Measurements from ENCODE around the gene ARL15. TPM values are rescaled to one million over a fixed set of nuclear protein-coding genes. Genes with fewer than 3 reads are reported as not detected.
"Not testable (repeated sequence)": the region's sequence is repeated elsewhere in the genome, so short reads cannot be mapped to it uniquely, and the experiment has no call there.

ARL15 gene
- total RNA-seq, 1 donor from 2014 or later: 13.2 TPM

DNA sequence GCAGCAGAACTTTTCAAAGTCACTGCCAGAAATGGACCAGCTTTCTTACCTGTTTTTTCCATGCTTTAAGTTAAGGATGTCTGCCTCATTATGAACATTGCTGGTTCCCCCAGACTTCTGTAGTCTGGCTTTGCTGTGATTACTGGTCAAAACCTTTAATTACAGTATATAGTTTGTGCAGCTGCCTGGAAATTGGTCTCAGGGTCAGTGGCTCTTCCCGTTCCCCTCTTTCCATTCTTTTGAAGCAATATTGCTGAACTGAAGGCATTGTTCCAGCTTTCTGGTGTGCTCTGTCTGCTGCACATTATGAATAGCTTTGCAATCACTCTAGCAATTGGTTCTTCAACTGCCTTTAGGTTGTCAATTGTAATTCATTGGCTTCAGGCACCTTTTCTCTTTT, 206.5 kb downstream of the ARL15 start:
- DNase-seq (ENCODE audit: low read depth): no peak

DNA sequence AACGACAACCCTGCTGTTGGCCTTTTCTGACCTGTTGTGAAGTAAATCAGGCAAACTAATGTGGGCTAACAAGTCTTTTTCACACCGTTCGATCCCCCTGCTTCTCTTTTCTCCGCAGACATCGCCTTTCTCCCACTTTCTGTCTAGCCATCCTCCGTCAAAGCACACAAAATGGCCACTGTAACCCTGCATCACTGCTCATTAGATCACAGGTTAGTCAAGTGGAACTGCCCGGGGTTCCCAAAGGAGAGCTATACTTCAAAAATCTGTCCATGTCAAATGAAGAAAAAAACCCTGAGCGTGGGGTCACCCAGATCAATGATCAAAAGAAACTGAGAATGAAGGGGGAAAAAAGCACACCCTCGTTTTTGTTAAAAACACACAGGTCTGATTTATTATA, 212.1 kb downstream of the ARL15 start:
- DNase-seq (ENCODE audit: low read depth): no peak

DNA sequence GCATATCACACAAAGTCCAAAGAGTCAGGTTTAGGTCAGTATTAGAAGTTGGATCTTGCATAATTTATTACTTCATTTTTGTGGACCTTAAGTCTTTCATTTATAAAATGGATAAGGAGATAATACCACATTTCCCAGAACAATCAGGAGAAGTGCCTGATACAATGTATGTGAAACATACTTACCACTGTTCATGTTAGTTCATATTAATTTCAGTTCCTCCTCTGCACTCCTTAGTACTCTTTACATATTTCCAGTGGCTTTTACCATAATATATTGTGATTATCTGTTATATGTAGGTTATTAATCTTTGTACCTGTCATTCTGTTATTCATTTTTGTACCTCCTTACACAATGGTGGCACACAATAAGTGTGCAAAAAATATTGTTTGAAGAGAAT, 214.4 kb downstream of the ARL15 start:
- DNase-seq (ENCODE audit: low read depth): no peak

DNA sequence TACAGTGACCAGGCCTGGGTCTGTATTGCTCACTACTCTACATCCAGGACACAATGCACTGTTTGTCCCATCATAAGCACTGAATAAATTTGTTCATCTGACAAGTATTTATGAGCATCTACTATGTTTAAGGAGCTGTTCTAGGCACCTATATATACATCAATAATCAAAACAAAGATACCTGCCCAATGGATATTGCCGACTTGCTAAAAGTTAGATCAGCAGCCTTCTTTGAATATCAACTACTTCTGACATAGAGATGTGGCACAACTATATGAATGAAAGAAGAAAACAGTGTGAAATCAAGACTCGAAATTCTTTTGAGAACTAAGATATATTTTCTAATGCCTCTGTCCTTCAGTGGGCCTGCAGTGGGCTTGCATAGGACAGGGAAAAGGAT, 215.7 kb downstream of the ARL15 start:
- no peak for DNase-seq (ENCODE audit: low read depth)

DNA sequence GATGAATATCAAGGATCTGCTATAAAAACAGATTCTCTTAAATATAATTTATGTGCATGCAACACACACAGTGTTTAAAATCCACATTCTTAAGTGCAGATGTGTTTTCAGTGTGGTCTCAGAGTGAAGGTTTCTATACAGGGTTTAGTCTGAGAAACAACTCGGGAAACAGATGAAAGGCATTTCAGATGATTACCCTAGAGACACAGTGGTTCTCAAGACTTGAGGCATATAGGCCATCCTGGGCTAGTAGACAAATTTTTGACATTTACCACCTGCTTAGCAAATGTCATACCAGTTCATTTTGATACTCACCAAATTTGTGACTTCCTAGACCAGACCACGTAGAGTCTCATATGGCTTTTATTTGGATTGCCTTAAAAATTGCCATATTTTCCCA, 216.5 kb downstream of the ARL15 start:
- DNase-seq (ENCODE audit: low read depth): no peak

DNA sequence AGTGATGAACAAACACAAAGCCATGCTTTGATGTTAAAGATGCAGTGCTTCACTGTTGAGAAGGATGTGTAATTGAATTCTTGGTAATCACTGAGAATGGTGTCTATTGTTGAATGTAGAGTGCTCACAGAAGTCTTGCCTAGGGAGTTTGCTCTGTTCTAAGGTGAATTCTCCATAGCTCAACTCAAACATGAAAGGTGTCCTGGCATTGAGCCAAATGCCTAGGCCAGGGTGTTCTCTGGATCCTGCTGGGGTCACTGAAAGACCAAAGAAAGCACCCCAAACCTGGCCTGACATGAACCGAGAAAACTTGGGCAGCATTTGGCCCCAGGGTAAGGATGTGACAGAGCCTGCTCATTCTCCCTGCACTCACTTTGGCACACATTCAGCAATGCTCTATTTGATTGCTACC, 217.3 kb downstream of the ARL15 start:
- DNase-seq (ENCODE audit: low read depth): no peak

DNA sequence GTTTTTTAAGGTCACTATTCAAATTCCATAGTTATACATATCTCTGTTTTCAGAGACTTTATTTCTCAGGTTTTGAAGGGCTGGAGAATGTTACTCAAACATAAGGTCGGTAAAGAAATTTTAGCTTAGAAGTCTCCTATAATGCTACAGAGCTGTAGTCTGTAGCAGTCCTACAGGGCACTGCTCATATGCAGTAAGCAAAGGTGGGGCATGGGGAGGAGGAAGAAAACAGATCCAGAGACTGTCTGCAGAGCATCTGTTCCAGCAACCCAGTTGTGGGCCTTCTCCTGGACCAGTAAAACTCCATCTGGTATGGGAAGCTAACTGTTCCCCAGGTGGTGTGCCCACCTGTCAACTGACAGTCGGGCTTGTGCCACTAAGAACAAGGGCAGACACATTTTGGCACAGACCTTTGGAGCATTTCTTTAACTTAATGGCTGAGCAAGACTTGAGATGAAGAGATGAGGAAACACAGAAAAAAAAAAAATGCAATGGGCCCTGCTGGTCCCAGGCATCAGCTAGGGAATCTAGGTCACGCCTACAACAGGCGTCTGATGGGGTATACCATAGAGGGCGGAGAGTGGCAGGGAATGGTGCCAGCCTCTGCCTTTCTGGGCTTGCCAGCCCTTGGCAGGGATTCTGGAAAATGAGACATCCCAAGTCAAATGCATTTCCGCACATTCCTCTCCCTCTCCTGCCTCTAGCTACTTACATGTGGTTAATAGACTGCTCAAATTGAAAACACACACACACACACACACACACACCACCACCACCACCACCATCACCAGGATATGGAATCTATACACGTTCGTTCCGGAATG, 218.9 kb downstream of the ARL15 start:
- peak; percentile 11 for DNase-seq (ENCODE audit: low read depth)

DNA sequence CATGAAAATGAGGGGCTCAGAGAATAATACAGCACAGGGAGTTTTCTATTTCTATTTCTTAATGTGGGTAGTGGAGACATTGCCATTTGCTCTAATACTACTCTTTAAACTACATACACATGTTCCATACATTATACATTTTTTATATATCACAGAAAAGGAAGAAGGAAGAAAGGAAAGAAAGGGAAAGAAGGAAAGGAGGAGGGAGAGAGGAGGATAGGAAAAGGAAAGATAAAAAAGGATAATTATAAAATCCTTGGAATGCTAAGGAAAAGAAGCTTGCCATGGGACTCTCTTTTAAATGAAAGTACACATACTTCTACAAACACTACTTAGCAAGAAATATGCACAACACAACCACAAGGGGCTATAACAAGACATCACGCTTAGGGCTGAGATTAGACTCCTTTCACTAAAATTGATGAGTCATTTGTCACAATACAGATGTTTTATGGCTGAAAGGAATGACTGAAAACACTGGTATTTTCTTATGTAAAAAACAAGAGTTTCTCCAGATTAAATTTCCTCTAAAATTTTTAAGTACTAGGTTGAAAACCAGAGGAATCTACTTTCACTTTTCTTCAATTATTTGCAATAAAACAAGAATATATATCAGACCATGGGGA, 219.8 kb downstream of the ARL15 start:
- peak; percentile 62 for DNase-seq (ENCODE audit: low read depth)

DNA sequence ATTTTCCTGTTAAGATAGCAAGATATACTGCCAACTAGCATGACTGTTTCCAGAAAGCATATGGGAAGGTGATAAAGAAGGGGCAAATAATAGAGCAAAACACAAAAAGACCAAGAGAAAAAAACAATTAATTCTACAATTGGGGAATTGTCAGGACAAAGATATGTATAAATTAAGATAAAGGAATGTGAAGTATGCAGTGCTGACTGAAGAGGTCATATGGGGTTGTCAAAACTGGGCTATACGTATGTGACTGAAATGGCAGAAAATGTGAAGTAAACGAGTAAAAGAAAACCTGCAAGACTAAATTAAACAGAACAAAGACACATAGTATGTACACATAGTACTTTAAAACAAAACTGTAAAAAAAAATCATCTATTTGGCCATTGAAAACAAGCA, 222.3 kb downstream of the ARL15 start:
- DNase-seq (ENCODE audit: low read depth): no peak

DNA sequence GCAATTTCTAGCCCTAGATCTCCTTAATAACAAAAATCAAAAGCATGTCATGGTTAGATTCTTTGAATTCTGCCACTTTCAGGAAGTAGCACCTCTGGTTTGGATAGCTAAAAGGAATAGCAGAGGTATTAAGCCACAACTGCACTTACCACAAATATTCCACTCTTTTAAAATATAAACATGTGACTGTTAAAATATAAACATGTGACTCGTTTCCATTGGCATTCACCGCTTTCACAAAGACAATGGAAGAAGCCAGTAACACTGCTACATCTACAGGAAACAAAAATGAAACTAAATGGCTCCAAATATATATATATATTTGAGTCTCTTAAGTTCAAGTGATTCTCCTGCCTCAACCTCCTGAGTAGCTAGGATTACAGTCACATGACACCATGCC, 222.9 kb downstream of the ARL15 start:
- DNase-seq (ENCODE audit: low read depth): peak; percentile 40

DNA sequence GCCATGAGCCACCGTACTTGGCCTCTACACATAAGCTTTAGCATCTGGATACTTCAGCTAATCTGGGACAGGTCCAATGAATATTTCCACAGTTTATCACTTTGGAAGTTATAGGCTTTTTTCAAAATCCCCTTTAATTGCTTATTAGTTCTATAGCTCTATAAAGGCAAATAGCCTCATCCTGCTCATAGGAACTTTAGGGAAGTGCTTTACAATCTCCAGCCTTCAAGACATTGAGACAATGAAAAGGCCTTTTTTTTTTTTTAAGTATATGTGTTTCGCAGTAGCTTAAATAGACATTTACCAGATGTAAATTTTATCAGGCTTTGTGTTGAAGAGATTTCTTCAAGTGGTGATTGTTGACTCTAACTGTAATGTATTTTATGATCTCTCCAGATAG, 224.2 kb downstream of the ARL15 start:
- DNase-seq (ENCODE audit: low read depth): no peak

DNA sequence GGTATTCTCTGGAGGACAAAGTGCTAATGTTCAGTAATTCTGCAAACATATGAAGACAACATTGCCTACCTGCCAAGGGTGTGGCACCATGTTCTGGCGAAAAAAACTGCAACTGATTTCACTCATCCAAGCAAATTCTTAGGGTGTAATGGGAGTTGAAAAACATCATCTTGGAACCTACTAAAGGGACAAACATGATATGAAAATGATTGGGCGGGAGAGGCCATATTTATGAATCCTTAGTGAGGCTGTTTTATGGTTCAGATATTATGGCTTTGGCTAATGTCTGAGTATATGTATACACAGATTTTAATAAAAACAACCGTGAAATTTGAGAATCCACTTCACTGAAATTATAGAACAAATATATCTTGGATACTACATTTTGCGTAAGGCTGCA, 225.7 kb downstream of the ARL15 start:
- no peak for DNase-seq (ENCODE audit: low read depth)

DNA sequence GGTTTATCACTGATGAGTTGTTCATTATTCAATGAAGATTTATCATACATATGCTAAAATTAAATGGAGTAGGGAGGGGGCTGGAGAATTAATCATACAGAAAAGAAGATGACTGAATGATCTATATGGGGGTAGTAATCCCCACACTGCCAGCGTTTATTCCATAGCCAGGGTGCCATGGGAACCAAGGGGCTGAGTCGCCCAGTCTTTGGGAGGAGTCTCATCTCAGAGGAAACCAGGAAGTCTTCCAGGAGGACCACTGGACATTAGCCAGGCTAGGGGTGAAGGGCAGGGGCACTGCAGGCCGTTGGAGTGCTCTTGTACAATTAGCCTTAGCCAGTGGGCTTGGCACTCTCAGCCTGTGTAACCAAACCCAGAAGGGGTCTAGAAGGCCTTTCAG, 226.5 kb downstream of the ARL15 start:
- no peak for DNase-seq (ENCODE audit: low read depth)

DNA sequence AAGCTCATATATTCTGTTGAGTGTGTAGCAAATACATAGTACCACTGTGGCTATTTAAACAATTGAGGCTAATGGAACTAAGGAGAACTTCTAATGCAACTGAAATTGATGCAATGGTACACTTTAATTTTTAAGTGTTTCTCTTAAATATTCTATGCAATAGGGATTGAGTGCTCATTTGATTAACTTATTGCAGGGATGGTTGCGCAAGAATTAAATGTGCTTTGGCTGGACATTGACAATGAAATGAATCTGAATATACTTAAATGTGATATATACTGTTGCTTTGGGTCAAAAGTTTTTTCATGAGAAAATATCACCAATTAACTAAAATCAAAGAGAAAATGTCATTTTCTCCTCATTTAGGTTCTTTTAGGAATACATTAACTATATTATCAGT, 227.1 kb downstream of the ARL15 start:
- no peak for DNase-seq (ENCODE audit: low read depth)

DNA sequence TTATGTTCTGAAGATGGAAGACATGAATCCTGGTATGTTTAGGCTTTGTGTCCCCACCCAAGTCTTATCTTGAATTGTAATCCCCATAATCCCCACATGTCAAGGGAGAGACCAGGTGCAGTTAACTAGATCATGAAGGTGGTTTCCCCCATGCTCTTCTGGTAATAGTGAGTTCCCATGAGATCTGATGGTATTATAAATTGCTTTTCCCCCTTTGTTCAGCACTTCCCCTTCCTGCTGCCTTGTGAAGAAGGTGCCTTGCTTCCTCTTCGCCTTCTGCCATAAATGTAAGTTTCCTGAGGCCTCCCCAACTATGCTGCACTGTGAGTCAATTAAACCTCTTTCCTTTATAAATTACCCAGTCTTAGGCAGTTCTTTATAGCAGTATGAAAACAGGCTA, 229.0 kb downstream of the ARL15 start:
- no peak for DNase-seq (ENCODE audit: low read depth)

DNA sequence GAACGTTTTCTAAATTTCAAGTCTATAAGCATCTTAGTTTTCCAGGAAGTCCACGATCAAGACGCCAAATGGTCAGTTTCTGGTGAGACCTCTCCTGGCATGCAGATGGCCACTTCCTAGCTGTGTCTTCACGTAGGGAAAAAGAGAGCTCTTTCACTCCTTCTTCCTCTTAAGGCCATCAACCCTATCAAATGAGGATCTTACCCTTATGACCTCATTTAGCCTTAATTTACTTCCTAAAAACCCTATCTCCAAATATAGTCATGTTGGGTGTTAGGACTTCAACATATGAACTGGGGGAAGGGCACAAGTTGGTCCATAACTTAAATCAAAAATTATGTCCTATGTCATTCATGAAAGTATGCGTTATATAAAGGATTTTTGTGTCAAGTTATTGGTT, 229.5 kb downstream of the ARL15 start:
- DNase-seq (ENCODE audit: low read depth): no peak

DNA sequence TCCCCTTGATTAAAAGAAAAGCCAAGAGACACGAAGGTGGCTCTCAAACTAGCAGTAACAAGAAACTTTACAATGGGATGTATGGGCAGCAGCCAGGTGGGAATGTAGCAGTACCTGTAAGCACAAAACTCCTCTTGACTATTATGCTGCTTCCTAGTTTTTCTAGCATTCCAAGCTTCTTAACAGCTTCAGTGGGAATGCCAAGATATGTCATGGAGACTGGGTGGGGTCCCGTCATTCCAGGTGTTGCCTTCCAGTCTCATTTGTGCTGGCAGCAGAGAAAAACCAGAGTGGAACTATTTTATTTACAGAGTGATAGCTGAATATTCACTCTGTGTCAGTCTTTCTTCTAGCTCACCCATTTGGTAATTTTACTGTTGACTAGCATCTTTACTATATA, 236.6 kb downstream of the ARL15 start:
- no peak for DNase-seq (ENCODE audit: low read depth)

DNA sequence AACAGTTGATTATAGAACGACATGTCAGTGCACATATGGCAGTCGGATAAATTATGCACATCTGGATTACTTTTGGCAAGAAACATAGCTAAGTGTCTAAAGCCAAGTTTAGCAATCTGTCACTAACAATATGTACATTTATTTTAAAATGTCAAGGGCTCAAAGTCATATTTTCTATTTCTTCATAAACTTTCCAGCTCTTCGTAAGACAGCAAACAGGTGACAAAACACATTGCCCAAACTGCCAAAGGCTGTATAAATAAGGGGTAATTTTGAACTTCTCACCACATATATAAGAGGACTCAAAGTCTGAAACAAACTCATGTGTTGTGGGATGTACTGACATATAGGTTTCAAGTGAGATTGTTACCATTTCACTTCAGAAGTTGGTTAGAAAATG, 237.2 kb downstream of the ARL15 start:
- no peak for DNase-seq (ENCODE audit: low read depth)

DNA sequence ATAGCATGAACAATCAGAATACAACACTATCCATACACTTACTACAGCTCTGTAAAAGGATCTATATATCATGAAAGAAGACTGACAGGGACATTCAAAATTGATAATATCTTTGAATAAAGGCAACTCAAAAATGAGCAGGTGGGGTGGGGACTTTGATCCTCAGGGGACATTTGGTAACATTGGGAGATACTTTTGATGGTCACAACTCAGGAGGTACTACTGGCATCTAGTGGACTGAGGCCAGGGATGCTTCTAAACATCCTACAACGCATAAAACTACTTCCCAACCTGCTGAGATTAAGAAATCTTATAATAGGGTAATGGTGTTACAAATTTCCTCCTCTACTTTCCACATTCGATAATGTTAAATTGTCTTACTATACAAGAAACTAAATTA, 243.9 kb downstream of the ARL15 start:
- DNase-seq (ENCODE audit: low read depth): no peak

DNA sequence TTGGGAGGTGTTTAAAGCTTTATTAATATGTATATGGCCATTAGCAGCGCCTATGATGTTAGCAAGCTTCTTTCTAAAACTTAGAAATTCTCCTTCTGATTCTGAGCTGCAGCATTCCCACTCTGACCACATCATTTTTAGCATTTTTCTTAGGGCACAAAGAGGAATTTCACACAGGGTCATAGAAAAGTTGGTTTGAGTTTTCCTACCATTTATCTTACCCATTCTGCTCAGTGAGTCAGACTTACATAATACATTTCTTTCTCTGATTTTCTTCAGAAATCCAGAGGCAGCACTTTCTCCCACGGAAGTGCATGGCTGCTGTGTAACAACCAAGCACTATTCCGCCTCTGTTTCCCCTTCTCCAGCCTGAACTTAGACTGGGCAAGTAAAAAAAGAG, 246.6 kb downstream of the ARL15 start:
- DNase-seq (ENCODE audit: low read depth): peak; percentile 50

DNA sequence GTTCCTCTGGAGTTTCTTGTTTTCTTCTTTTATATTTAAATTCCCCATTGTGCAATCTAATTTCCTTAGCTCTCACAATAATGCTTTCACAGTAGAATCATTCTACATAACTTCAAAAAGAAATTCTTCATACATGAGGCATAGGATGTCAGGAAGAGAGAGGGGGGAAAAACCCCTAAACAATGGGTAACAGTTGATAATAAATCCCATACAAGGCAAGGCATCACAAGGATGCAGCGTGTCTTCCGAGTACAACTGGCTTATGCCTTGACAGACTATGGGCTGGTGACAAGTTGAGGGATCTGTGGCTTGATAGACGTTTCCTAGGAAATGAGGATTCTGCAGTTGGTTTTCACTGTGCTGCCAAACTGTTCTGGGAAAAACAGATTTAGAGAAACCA, 247.4 kb downstream of the ARL15 start:
- no peak for DNase-seq (ENCODE audit: low read depth)

DNA sequence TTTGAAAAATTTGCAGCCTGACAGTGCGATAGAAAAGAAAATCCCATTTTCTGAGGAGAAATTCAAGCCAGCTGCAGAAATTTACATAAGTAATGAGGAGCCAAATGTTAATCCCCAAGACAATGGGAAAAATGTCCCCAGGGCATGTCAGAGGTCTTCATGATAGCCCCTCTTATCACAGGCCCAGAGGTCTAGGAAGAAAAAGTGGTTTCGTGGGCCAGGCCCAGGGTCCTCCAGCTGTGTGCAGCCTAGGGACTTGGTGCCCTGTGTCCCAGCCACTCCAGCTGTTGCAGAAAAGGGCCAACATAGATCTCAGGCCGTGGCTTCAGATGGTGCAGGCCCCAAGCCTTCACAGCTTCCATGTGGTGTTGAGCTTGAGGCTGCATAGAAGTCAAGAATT, 249.5 kb downstream of the ARL15 start:
- DNase-seq (ENCODE audit: low read depth): not testable (repeated sequence)

DNA sequence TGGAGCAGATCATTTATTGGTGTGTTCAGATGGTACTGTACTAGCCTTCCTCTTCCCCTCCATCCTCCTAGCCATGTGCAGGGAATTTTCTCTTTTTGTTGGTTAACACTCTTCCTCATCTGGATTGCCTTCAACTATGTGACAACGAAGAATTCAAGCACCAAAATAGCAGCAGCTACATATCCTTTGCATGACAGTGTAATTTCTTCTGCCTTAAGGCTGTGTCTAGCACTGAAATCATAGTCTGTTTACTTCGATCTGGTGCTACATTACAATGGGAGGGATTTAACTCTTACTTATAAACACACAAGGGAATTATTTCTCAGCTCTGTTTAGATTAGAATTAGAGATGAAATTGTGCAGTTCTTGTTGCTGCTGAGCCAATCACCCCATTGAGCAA, 260.4 kb downstream of the ARL15 start:
- DNase-seq (ENCODE audit: low read depth): peak; percentile 22

Data from myocyte (in vitro differentiated cells).